Left colon (tissue), 2 donors: ENCODE measurements around the gene CCL4. TPM values are rescaled to one million over a fixed set of nuclear protein-coding genes. Genes with fewer than 3 reads are reported as not detected.
"Not testable (repeated sequence)": the region's sequence is repeated elsewhere in the genome, so short reads cannot be mapped to it uniquely, and the experiment has no call there.

Source experiments
- ATAC-seq: fragments of 200-7000 bp; cut with Tn5 transposase; one replicate; pipeline ENCODE4 v1.9.1; 2020; ENCODE audit warnings: mild to moderate bottlenecking, moderate library complexity
- DNase-seq, 2 donors: peaks; one replicate each; pipeline ENCODE4 v3.0.0-alpha.2; 2020
- intact Hi-C, 2 donors: fragments of 100-400 bp; cut with DNase I in 1 of 2; cut with micrococcal nuclease in 1 of 2; formaldehyde crosslinking; loops; one replicate each; pipeline versions ENCODE4 v1.11.2 to v1.14.0; 2022; cut with DNase I, micrococcal nuclease
- total RNA-seq, 2 donors: library from RNA; stranded (reverse); fragmentation: NEBNext Ultra II Directional; extraction: Animal tissue kit (Norgen Biotek cat#: 25700); gene quantifications; one replicate each; pipeline ENCODE4 v1.2.1, GENCODE V29; 2021
- donor health status: DM: no; HTN: no; CAD: no.
- donor health status: DM: yes; HTN: yes; CAD: no.

Gene CCL4
- total RNA-seq, 2 donors from 2014 or later = 2.2 to 4.5 TPM

DNA sequence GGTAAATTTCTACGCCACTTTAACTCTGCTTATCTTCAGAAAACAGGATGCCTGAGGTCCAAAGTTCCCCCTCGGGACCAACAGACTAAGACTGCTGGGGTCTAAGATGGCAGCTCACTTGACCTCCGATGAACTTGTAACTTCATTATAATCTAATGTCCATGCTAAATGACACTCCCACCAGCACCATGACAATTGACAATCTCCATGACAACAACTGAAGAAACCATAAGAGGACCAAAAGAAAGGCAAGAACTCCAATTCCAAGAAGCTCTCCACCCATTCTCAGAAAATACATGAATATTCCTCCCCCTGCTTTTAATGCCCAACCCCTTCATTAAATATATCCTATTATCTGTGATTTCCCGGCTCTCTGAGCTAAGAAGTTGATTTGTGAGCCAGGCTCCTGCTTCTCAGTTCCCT lies 7.5 kb downstream of the CCL4 start:
- intact Hi-C loops = no loop called here
- ATAC-seq (no peak), DNase-seq (no peak)

- ATAC-seq (no peak), DNase-seq (no peak)
- intact Hi-C loops = no loop called here
These were observed 8.9 kb downstream of the CCL4 start for GRCh38 chr17:36112572-36112971.

DNA sequence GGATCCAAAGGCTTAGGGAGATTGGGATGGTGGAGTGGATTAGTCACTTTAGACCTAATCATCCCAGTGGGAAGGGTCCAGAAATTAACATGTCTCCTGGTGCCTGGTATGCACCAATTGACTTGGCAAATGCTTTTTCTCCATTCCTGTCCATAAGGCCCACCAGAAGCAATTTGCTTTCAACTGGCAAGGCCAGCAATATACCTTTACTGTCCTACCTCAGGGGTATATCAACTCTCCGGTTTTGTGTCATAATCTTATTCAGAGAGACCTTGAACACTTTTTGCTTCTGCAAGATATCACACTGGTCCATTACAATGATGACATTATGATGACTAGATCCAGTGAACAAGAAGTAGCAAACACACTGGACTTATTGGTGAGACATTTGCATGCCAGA lies 9.5 kb downstream of the CCL4 start:
- intact Hi-C loops, DNase-seq, ATAC-seq: not testable (repeated sequence)

GRCh38 chr17:36114971-36115648 lies 11.5 kb downstream of the CCL4 start:
- ATAC-seq, intact Hi-C loops, DNase-seq: not testable (repeated sequence)

GRCh38 chr17:36115649-36115977 lies 12.0 kb downstream of the CCL4 start:
- DNase-seq, ATAC-seq, intact Hi-C loops: not testable (repeated sequence)

- peak; percentile 96 for ATAC-seq
- DNase-seq = peak in 1 of 2 donors; percentile 70
- intact Hi-C loops = no loop called here
These were observed 14.1 kb downstream of the CCL4 start for GRCh38 chr17:36117505-36118382.

DNA sequence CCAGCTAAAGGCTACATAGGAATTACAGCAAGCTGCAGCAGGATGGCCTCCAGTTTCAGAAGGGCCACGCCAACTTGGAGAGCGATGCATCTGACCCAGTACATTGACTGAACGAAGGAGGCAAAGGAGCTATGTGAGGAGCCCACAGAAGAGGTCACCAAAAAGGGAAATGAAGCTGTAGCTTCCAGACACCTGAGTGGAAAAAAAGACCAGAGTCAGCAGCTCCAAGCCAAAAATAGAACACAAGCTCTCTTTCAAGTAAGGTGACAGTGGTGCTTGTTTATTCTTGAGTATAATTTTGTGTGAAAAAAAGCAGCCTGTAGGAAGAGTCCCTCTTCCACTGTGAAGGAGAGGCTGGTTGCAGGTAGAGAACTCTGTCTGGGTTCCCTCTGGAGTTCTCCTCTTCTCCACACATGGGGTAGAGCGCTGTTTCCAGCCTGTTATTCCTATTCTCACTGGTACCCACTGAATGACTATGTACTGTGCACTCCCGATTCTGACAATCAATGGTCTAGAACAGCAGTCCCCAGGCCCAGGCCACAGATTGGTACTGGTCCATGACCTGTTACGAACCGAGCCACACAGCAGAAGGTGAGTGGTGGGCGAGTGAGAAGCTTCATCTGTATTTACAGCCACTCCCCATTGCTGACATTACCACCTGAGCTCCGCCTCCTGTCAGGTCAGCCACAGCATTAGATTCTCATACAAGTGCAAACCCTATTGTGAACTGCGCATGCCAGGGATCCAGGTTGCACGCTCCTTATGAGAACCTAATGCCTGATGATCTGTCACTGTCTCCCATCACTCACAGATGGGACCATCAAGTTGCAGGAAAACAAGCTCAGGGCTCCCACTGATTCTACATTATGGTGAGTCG lies 15.1 kb downstream of the CCL4 start:
- ATAC-seq (no peak), DNase-seq (no peak)
- intact Hi-C loops = no loop called here

DNA sequence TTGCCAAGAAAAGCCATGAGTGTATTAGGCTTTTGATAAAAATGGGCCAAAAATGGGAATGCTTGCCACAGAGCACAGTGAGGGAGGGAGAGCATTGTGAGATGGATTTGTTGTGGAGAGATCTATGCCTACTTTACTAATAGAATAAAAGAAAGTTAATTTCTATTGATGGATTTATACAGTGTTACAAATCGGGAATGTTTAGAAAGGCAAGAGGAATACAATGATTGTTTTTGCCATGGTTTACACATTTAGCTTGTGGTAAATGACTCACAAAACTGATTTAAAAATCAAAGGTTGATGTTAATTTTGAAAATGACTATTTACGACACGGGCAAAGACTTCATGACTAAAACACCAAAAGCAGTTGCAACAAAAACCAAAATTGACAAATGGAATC lies 16.6 kb downstream of the CCL4 start:
- no peak for ATAC-seq
- intact Hi-C loops = no loop called here
- no peak for DNase-seq

- intact Hi-C loops, ATAC-seq, DNase-seq: not testable (repeated sequence)
These were observed 17.5 kb downstream of the CCL4 start for GRCh38 chr17:36121099-36121498.

- no peak for ATAC-seq
- intact Hi-C loops = no loop called here
- DNase-seq = no peak
These were observed 19.8 kb downstream of the CCL4 start for GRCh38 chr17:36123431-36123830.

GRCh38 chr17:36124879-36125824 lies 21.5 kb downstream of the CCL4 start:
- intact Hi-C loops = loop anchor here in 1 of 2 donors (5.0 kb wide), 1 partner anchor 57 kb away; no protein-coding TSS in a partner anchor
- DNase-seq (no peak), ATAC-seq (no peak)

- DNase-seq (no peak), ATAC-seq (no peak)
- intact Hi-C loops = loop anchor here in 1 of 2 donors (5.0 kb wide), 1 partner anchor 55 kb away; no protein-coding TSS in a partner anchor
These were observed 23.7 kb downstream of the CCL4 start for GRCh38 chr17:36127199-36127893.

DNA sequence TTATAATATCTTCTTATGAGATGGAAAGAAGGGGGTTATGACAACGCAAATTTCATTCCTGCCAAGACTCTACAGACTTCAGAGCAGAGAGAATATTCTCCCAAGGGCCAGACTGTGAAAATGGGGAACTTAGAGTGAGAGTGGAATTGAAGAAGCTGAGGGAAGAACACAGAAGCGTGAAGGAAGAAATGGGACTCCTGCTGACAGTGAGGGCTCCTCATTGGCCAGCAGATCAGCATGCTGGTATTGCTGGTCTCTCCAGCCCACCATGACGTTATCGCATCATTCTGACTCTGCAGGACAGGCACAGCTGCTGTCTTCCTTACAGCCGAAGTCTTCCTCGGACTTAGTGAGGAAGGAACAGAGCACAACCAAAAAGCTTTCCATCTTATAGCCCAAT lies 24.3 kb downstream of the CCL4 start:
- intact Hi-C loops = loop anchor here in 1 of 2 donors (5.0 kb wide), 1 partner anchor 54 kb away; no protein-coding TSS in a partner anchor
- no peak for DNase-seq
- ATAC-seq = no peak

DNA sequence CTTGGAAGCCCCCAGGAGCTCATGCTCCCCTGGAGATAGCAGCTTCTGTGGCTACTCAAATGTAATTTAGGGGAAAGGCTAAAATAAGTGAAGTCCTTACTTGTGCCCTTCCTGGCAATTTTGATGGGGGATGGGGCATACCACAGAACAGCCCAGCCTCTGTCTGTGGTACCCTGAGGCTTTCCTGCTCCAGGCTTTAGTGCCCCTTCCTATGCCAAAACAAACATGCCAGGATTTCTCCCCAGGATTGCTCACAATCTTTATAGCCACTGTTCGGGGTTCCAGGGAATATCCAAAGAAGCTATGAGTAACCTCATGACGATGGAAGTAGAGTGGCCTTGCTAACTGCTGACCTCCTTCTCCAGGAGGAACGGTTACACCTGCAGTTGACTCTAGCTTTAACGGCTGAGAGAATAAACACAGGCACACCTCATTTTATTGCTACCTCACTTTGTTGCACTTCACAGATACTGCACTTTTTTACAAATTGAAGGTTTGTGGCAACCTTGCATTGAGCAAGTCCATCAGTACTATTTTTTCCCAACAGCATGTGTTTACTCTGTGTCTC lies 24.9 kb downstream of the CCL4 start:
- intact Hi-C loops = loop anchor here in 1 of 2 donors (5.0 kb wide), 1 partner anchor 54 kb away; no protein-coding TSS in a partner anchor
- DNase-seq = peak; percentile 54 to 92
- ATAC-seq = peak; percentile 95

DNA sequence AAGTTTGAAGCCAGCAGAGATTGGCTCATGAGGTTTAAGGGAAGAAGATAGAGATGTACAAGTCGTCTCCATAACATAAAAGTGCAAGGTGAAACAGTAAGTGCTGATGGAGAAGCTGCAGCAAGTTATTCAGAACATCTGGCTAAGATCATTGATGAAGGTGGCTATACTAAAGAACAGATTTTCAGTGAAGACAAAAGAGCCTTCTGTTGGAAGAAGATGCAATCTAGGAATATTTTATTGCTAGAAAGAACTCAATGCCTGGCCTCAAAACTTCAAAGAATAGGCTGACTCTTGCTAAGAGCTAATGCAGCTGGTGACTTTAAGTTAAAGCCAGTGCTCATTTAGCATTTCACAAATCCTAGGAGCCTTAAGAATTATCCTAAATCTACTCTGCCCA lies 26.0 kb downstream of the CCL4 start:
- DNase-seq (no peak), ATAC-seq (no peak)
- intact Hi-C loops = loop anchor here in 1 of 2 donors (5.0 kb wide), 1 partner anchor 53 kb away; no protein-coding TSS in a partner anchor

DNA sequence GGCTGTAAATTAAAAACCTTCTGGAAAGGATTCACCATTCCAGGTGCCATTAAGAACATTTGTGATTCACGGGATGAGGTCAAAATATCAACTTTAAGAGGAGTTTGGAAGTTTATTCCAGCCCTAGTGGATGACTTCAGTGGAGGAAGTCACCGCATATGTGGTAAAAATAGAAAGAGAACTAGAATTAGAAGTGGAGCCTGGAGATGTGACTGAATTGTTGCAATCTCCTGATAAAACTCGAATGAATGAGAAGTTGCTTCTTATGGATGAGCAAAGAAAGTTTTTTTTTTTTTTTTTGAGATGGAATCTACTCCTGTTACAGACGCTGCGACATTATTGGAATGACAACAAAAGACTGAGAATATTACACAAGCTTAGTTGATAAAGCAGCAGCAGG lies 26.7 kb downstream of the CCL4 start:
- ATAC-seq (no peak), DNase-seq (no peak)
- intact Hi-C loops = no loop called here

DNA sequence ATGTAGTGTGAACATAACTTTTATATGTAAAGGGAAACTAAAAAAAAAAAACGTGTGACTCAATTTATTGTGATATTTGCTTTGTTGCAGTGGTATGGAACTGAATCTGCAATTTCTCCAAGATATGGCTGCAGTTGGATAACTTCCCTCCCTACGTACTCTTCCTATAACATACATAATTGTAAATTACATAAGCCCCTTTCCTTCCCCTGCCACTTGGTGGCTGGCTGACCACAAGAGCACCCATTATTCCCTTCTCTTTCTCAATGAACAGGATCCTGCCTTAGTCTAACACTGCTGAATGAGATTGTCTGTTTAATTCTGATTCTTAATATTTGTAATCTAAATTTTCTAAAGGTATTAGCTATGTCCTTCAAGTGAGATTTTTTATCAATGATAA lies 27.8 kb downstream of the CCL4 start:
- intact Hi-C loops = no loop called here
- no peak for ATAC-seq
- DNase-seq = no peak
